ENCODE measurements around the gene PPP2R2C.

DNA sequence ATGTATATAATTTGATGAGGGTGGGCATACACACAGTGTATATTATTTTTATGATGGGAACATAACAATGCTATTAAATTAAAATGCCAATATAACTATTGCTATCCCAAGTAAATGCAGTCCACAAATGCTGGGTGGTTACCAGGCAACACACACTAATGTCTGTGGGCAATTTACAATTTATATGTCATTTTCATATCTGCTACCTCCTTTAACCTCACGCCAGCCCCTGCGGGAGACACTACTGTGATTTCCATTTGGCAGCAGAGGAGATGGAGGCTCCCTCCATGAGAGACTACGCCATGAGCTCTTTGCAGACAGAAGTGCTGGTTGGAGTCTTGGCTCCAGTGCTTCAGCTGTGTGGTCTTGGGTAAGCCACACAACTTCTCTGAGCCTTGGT is 87.9 kb downstream of the PPP2R2C start:
- TF ChIP-seq, protein P1, sequence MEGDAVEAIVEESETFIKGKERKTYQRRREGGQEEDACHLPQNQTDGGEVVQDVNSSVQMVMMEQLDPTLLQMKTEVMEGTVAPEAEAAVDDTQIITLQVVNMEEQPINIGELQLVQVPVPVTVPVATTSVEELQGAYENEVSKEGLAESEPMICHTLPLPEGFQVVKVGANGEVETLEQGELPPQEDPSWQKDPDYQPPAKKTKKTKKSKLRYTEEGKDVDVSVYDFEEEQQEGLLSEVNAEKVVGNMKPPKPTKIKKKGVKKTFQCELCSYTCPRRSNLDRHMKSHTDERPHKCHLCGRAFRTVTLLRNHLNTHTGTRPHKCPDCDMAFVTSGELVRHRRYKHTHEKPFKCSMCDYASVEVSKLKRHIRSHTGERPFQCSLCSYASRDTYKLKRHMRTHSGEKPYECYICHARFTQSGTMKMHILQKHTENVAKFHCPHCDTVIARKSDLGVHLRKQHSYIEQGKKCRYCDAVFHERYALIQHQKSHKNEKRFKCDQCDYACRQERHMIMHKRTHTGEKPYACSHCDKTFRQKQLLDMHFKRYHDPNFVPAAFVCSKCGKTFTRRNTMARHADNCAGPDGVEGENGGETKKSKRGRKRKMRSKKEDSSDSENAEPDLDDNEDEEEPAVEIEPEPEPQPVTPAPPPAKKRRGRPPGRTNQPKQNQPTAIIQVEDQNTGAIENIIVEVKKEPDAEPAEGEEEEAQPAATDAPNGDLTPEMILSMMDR (IDR thresholded peaks at IDR 0.05) = no peak
- no peak for TF ChIP-seq POLR2AphosphoS5 (IDR thresholded peaks at IDR 0.05; ENCODE audit: low read depth, low read length)

Measured in SK-N-SH (cell line).